Measurements from ENCODE around the gene GTF2IRD1.

The GTF2IRD1 gene

DNA sequence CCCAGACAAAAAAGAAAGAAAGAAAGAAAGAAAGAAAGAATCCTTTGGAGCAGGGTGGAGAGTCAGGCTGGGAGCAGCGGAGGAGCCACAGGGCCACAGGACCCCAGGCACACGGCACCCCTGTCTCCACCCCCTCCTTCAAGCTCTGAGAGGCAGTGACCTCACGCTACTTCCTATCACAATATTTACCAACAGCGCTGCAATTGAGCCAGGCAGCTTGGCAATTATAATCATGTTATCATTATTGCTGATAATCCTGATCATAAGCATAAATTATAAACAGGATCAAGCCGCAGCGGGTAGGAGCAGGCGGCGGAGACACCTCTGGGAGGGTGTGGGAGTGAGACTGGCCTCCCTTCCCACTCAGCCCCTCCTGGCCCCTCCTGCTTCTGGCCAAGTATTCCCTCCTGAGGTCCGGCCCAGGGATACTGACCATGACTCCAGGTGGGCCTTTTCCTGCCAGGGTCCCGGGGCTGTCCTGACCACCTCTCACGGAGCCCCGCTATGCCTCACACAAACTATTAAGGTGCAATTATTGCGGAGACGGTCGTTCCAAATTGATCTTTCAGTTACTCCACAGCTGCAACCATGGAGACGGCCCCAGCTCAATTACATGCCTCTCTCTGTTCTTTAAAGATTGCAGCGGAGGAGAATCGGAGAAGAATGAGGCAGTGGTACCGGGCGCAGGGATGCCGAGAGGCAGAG, 10.0 kb upstream of the GTF2IRD1 start:
- no peak overlapping the region for H3K27ac Mint-ChIP-seq
- no peak overlapping the region for H3K4me3 Mint-ChIP-seq
- no peaks in the 10 kb centered on the region for H3K36me3 Mint-ChIP-seq
- peaks cover 2 to 5% of the 10 kb centered on the region in 2 donors for H3K4me1 Mint-ChIP-seq
- H3K27me3 Mint-ChIP-seq: peaks cover 0 to 13% of the 10 kb centered on the region in 2 donors
- ATAC-seq (replicated peaks) (no peak), DNase-seq (no peak)
- no peaks in the 10 kb centered on the region for H3K9me3 Mint-ChIP-seq

DNA sequence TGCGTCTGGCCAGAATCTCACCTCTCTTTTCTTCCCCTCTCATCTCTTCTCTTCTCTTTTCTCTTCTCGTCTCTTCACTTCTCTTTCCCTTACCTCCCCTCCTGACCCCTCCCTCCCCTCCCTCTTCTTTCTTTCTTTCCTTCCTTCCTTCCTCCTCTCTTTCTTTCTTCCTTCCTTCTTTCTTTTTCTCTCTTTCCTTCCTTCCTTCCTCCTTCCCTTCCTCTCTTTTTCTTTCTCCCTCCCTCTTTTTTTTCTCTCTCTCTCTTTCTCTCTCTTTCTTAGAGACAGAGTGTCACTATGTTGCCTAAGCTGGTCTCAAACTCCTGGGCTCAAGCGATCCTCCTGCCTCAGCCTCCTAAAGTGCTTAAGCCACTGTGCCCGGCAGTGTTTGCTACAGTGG, 4.6 kb upstream of the GTF2IRD1 start:
- Mint-ChIP-seq H3K36me3 (peaks cover 1 to 3% of the 10 kb centered on the region in 2 donors), H3K4me3 (no peak overlapping the region), H3K27me3 (no peaks in the 10 kb centered on the region), H3K4me1 (peaks cover 11 to 15% of the 10 kb centered on the region in 2 donors), H3K9me3 (no peaks in the 10 kb centered on the region), H3K27ac (no peak overlapping the region)
- no peak for DNase-seq
- ATAC-seq (replicated peaks): no peak

DNA sequence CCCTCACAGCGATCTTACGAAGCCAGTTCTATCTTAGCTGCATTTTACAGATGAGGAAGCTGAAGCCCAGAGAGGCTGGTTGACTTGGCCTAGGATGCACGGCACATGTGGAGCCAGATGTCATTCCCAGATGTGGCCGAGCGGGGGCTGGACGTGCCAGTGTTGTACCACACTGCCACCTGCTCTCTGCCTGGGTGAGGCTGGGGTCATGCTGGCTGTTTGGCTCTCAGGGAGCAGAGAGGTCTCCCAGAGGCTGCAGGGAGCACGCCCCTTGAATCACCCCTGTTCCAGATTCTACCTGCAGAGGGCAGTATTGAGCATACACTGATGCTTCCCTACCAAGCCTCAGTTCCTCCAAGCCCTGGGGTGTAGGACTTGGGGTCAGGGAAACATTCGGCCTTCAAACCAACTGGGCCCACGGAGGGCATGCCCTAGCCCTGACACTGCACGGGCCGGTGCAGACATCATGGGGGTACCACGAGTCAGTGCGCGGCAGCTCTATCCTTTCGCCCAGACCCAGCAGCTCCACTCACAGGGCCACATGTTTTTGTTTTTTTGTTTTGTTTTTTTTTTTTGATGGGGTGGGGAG, 3.8 kb upstream of the GTF2IRD1 start:
- Mint-ChIP-seq H3K27ac (no peak overlapping the region), H3K27me3 (no peaks in the 10 kb centered on the region), H3K9me3 (no peaks in the 10 kb centered on the region), H3K4me3 (no peak overlapping the region), H3K4me1 (peaks cover 11 to 19% of the 10 kb centered on the region in 2 donors), H3K36me3 (peaks cover 1 to 3% of the 10 kb centered on the region in 2 donors)
- peak; percentile 37 to 44 for ATAC-seq (replicated peaks)
- peak; percentile 41 for DNase-seq

DNA sequence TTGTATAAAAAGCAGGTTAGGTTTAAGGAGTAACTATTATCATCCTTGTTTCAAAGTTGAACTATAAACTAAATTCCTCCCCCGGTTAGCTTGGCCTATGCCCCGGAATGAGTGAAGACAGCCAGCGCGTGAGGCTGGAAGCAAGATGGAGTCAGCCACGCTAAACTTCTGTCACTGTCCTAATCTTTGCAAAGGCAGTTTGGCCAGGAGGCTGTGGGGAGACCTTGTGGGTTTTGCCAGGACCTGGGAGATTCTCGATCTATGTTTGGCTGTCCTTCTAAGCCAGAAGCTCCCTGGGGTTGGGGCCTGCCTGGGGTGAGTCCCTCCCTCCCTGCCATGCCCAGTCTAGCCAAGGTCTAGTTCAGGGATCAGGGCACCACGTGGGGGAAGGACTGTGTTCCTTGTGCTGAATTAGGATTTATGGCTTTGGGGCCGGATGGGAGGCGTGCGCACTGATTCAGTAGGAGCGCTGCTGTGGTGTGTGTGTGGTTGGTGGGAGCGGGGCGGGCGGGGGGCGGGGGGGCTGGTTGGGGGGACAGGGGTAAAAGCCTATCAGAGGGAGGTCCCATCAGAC, 871 bp upstream of the GTF2IRD1 start:
- ATAC-seq (replicated peaks): no peak
- Mint-ChIP-seq H3K36me3 (peaks cover 1 to 3% of the 10 kb centered on the region in 2 donors), H3K27ac (peak overlapping the region; percentile 63), H3K27me3 (peaks cover 0 to 4% of the 10 kb centered on the region in 2 donors), H3K9me3 (no peaks in the 10 kb centered on the region), H3K4me3 (peak overlapping the region; percentile 71 to 81), H3K4me1 (peaks cover 11 to 22% of the 10 kb centered on the region in 2 donors)
- no peak for DNase-seq

DNA sequence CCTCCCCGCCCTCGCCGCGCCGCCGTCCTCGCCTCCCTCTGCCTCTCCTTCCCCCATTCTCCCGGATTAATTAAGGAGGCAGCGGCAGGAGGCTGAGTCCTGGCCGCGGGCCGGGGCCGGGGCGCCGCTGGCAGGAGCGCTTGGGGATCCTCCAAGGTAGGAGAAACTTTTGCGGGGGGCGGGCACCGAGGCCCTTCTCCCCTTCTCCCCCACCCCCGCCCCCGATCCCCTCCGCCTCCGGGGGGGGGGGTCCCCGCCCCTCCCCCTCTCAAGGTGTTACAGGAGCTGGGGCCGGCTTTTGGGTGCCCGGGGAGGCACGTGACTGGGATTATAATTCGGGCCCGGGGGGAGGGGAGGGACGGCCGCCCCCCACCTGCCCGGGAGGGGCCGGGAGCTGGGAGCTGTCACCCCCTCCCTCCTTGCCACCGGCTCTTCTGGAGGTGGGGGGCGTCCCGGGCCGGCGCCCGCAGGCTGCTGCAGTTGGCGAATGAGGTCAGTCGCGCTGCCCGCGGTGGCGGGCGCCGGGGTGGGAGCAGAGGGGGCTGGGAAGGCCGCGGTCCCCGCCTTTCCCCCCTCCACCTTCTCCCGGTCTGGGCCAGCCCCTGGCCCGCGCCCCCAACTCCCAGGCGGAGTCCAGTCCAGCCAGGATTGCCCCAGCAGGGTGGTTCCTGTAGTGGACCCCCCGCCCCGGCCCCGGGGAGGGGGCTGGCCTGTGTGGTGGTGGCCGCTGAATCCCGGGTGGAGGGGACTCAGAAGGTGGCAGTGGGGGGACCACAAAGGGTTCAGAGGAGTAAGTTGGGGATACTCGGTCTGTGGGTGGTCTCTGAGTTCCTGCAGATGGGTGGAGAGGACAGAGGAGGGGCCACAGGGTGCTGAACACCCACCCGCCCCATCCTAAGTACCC, 567 bp downstream of the GTF2IRD1 start:
- H3K27ac Mint-ChIP-seq: peak overlapping the region; percentile 69
- H3K9me3 Mint-ChIP-seq: no peaks in the 10 kb centered on the region
- H3K36me3 Mint-ChIP-seq: peaks cover 1 to 3% of the 10 kb centered on the region in 2 donors
- peak overlapping the region; percentile 76 to 81 for H3K4me3 Mint-ChIP-seq
- H3K4me1 Mint-ChIP-seq: peaks cover 11 to 22% of the 10 kb centered on the region in 2 donors
- peaks cover 0 to 4% of the 10 kb centered on the region in 2 donors for H3K27me3 Mint-ChIP-seq
- DNase-seq (peak; percentile 32), ATAC-seq (replicated peaks) (peak in 1 of 2 donors; percentile 28)

DNA sequence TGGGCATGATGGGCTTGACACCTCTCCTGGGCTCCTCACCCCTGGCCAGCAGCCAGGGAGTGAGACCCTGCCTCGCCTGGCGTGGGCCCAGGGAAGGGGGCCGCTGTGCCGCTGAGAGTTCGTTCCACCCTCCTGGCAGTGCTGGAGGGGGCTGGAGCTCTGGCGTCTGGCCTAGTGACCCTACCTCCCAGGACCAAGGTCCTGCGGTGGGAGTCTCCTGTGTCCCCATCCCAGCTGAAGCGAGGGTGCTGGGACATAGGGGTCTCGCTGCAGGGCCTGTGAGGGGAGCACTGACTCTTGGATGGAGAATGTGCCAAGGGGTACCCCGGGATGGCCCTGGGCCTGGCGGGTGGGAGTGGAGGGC, 1.2 kb downstream of the GTF2IRD1 start:
- DNase-seq (no peak), ATAC-seq (replicated peaks) (no peak)
- H3K4me3 Mint-ChIP-seq: peak overlapping the region; percentile 46 to 81
- no peak overlapping the region for H3K27ac Mint-ChIP-seq
- peaks cover 11 to 22% of the 10 kb centered on the region in 2 donors for H3K4me1 Mint-ChIP-seq
- H3K36me3 Mint-ChIP-seq: peaks cover 1 to 3% of the 10 kb centered on the region in 2 donors
- H3K27me3 Mint-ChIP-seq: peaks cover 0 to 4% of the 10 kb centered on the region in 2 donors
- H3K9me3 Mint-ChIP-seq: no peaks in the 10 kb centered on the region

DNA sequence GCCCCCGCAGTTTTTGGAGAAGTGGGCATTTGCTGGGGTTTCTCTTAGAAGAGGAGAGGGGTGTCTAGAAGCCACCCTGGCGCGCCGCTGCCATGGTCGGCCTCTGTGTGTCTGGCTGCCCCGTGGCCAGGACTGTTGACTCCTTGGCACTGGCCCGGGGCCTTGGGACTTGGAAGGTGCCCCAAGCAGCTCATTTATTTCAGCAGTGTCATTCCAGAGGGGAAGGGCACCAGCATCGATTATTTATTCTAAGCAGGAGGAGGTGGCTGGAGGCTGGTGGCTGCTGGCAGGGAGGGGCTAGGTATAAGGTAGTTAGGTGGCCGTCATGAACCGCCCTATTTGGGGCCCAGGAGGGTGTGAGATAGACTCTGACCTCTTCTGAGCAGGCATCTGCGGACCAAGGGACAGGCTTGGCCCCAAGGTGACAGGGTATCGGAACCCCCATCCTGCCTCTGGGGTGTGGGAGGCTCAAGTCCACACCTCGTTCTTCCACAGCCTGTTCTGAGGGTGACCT, 1.6 kb downstream of the GTF2IRD1 start:
- DNase-seq (no peak), ATAC-seq (replicated peaks) (no peak)
- Mint-ChIP-seq H3K36me3 (peaks cover 0 to 3% of the 10 kb centered on the region in 2 donors), H3K4me3 (peak overlapping the region in 1 of 2 donors; percentile 46), H3K27ac (no peak overlapping the region), H3K4me1 (peaks cover 11 to 22% of the 10 kb centered on the region in 2 donors), H3K27me3 (peaks cover 0 to 4% of the 10 kb centered on the region in 2 donors), H3K9me3 (no peaks in the 10 kb centered on the region)

DNA sequence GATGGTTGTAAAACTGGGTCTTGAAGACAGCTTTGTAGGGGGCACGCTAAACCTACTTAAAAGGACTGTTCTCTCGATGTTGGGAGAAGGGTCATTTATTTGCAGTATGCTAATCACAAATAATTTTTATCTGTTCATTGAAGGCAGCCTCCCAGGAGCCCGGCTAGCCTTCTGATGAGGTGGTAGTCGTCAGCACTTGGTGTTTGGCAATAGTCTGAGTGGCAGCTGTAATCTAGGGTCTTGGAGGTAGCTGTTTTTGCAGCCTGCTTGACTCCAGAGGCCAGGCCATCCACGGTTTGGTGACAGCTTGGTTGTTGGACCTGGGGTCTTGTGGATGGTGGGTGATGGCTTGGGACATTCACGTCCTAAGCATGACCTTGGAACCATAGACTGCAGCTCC, 2.2 kb downstream of the GTF2IRD1 start:
- ATAC-seq (replicated peaks): no peak
- Mint-ChIP-seq H3K27me3 (peaks cover 0 to 4% of the 10 kb centered on the region in 2 donors), H3K27ac (no peak overlapping the region), H3K4me3 (no peak overlapping the region), H3K36me3 (peaks cover 0 to 3% of the 10 kb centered on the region in 2 donors), H3K9me3 (no peaks in the 10 kb centered on the region), H3K4me1 (peaks cover 11 to 22% of the 10 kb centered on the region in 2 donors)
- DNase-seq: no peak

DNA sequence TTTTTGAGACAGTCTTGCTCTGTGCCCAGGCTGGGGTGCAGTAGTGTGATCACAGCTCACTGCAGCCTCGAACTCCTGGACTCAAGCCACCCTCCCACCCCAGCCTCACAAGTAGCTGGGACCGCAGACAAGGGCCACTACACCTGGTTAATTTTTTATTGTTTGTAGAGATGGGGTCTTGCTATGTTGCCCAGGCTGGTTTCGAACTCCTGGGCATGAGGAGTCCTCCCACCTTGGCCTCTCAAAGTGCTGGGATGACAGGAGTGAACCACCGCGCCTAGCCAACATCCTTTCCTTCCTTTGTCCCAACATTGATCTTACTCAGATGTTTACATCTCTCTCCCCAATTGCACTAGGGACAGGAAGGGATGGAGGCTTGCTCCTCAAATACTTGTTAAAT, 3.3 kb downstream of the GTF2IRD1 start:
- H3K36me3 Mint-ChIP-seq: peaks cover 0 to 3% of the 10 kb centered on the region in 2 donors
- H3K27ac Mint-ChIP-seq: no peak overlapping the region
- no peak for DNase-seq
- ATAC-seq (replicated peaks): no peak
- peaks cover 0 to 4% of the 10 kb centered on the region in 2 donors for H3K27me3 Mint-ChIP-seq
- no peaks in the 10 kb centered on the region for H3K9me3 Mint-ChIP-seq
- no peak overlapping the region for H3K4me3 Mint-ChIP-seq
- peaks cover 11 to 21% of the 10 kb centered on the region in 2 donors for H3K4me1 Mint-ChIP-seq

DNA sequence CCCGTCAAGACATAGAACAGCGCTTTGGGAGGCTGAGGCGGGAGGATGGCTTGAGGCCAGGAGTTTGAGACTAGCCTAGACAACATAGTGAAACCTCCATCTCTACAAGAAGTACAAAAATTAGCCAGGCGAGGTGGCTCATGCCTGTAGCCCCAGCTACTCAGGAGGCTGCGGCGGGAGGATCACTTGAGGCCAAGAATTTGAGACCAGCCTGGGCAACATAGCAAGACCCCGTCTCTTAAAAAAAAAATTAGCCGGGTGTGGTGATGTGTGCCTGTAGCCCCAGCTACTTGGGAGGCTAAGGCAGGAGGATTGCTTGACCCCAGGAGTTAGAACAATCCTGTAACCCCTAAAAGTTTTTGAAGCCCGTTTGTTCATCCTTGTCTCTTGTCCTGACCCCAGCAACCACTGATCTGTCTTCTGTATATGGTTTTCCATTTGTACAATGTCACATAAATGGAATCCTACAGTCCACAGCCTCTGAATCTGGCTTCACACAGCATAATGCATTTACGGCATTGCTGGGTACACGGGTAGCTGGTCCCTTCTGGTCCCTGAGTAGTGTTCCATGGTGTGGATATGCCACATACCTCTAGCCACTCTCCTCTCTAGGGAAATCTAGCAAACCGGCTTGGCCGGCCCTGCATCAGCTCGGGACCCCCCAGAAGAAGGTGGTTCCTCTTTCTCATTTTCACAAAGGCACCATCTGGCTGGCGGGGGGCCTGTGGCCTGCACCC, 8.4 kb downstream of the GTF2IRD1 start:
- Mint-ChIP-seq H3K27me3 (peaks cover 0 to 8% of the 10 kb centered on the region in 2 donors), H3K36me3 (no peaks in the 10 kb centered on the region), H3K9me3 (no peaks in the 10 kb centered on the region), H3K4me1 (peaks cover 11 to 12% of the 10 kb centered on the region in 2 donors), H3K27ac (no peak overlapping the region), H3K4me3 (no peak overlapping the region)
- DNase-seq (no peak), ATAC-seq (replicated peaks) (peak in 1 of 2 donors; percentile 39)

DNA sequence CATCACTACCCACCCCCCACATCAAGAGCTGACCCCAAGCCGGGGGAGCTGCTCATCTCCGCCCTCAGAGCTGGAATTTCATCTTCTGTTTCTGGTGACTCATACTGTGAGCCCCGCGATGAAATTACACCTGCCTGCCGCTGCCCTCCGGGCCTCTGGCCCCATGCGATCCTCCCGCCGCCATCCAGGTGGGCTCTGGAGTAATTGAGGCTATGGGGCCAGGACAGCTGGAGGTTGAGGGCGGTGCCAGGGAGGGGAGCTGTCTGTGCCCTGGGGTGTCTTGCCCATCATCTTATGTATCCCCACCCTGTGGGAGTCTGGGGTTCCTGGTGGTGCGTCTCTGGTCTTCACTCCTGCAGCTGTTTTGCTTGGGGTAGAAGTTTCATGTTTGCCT, 9.0 kb downstream of the GTF2IRD1 start:
- no peak for DNase-seq
- Mint-ChIP-seq H3K36me3 (no peaks in the 10 kb centered on the region), H3K4me1 (peaks cover 11 to 13% of the 10 kb centered on the region in 2 donors), H3K4me3 (no peak overlapping the region), H3K27me3 (peaks cover 0 to 3% of the 10 kb centered on the region in 2 donors), H3K9me3 (no peaks in the 10 kb centered on the region), H3K27ac (no peak overlapping the region)
- ATAC-seq (replicated peaks): peak in 1 of 2 donors; percentile 34

DNA sequence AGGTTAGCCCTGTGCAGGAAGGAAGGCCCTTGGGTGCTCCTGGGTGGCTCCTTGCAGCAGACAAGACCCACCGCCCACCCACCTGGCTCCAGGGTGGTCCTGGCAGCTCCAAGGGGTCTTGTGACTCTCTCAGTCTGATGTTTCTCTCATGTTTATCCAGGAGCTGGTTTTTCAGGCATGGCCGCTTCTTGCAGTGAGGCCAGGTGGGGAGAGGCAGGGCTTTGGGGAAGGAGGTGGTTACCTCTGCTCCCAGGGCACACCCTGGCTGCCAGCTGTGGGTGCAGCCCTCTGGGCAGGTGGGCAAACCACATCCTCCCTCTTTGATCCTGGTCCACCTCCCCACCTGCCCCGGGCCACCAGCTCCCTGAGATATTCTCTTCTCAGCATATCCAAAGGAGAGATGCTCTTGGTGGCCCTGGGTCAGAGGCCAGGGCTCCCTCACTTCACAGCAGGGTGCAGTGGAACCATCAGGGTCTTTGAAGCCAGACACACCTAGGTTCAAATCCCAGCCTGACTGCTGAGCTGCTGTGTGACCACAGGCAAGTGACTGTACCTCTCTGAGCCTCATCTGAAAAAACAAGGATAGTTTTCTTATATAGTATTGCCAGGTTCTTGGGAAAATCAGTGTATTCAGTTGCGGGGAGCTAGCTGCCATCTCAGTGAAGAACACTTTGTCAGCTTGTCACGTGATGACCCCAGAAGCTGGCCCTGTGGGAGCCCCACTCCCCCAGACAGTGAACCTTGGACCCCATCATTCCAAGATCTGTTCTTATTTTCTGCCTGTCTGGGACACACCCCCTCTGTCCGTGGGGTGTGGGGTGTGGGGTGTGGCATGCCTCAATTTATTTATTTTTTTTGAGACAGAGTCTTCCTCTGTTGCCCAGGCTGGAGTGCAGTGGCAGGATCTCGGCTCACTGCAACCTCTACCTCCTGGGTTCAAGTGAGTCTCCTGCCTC, 11.5 kb downstream of the GTF2IRD1 start:
- Mint-ChIP-seq H3K4me1 (peaks cover 15 to 17% of the 10 kb centered on the region in 2 donors), H3K9me3 (no peaks in the 10 kb centered on the region), H3K36me3 (no peaks in the 10 kb centered on the region), H3K4me3 (no peak overlapping the region), H3K27ac (no peak overlapping the region), H3K27me3 (peaks cover 0 to 3% of the 10 kb centered on the region in 2 donors)
- ATAC-seq (replicated peaks) (no peak), DNase-seq (no peak)
